NCI-H187 (cell line): Measurements from ENCODE around the gene ASB2.

Experiments used
- DNase-seq, 2 experiments: peaks; one replicate each; lab custom pipeline; 2025; lab: John Stamatoyannopoulos, UW

ASB2 gene

GRCh38 chr14:93963692-93964091 lies 12.7 kb downstream of the ASB2 start:
- DNase-seq = no peak

GRCh38 chr14:93962701-93963601 lies 13.4 kb downstream of the ASB2 start:
- DNase-seq = no peak

- DNase-seq = no peak
Measured at GRCh38 chr14:93961620-93962019, 14.8 kb downstream of the ASB2 start.

GRCh38 chr14:93960774-93961438 lies 15.5 kb downstream of the ASB2 start:
- no peak for DNase-seq

GRCh38 chr14:93960108-93960475 lies 16.3 kb downstream of the ASB2 start:
- no peak for DNase-seq

- no peak for DNase-seq
Measured at GRCh38 chr14:93959239-93960107, 16.9 kb downstream of the ASB2 start.

- DNase-seq = no peak
Measured at GRCh38 chr14:93958567-93959238, 17.7 kb downstream of the ASB2 start.

- no peak for DNase-seq
Measured at GRCh38 chr14:93957751-93958566, 18.4 kb downstream of the ASB2 start.

GRCh38 chr14:93957333-93957710 lies 19.0 kb downstream of the ASB2 start:
- DNase-seq = no peak

GRCh38 chr14:93956514-93957332 lies 19.6 kb downstream of the ASB2 start:
- DNase-seq = no peak

- no peak for DNase-seq
Measured at GRCh38 chr14:93955850-93956481, 20.4 kb downstream of the ASB2 start.

- no peak for DNase-seq
Measured at GRCh38 chr14:93954900-93955849, 21.2 kb downstream of the ASB2 start.

- no peak for DNase-seq
Measured at GRCh38 chr14:93954516-93954830, 21.9 kb downstream of the ASB2 start.

- no peak for DNase-seq
Measured at GRCh38 chr14:93953739-93954515, 22.4 kb downstream of the ASB2 start.

GRCh38 chr14:93953263-93953662 lies 23.1 kb downstream of the ASB2 start:
- DNase-seq = no peak

GRCh38 chr14:93952829-93953228 lies 23.5 kb downstream of the ASB2 start:
- DNase-seq = no peak

GRCh38 chr14:93951635-93952540 lies 24.5 kb downstream of the ASB2 start:
- DNase-seq = no peak
